Measurements from ENCODE around the gene RTN4RL1. TPM values are rescaled to one million over a fixed set of nuclear protein-coding genes. Genes with fewer than 3 reads are reported as not detected.

The RTN4RL1 gene
- total RNA-seq, 1 experiment from 2014 or later: 0.22 TPM

- Histone ChIP-seq H2AK5ac (ENCODE audit: insufficient read length, low read length) (no peak overlapping the region), H3K56ac (ENCODE audit: insufficient read length, low read depth, low read length) (no peak overlapping the region), H3K79me2 (ENCODE audit: insufficient read depth, low read length) (no peaks in the 10 kb centered on the region), H3K14ac (ENCODE audit: insufficient read depth, low read length) (peak overlapping the region; percentile 57; the same call in 1 of the 2 replicates), H3K23me2 (ENCODE audit: insufficient read length, low read depth, low read length, poor library complexity, severe bottlenecking) (no peaks in the 10 kb centered on the region), H3K4ac (ENCODE audit: low read depth, low read length) (no peak overlapping the region), H3K79me1 (ENCODE audit: insufficient read depth, low read depth, low read length, poor library complexity, severe bottlenecking) (no peaks in the 10 kb centered on the region), H3K9ac (ENCODE audit: extremely low read depth, insufficient read length, low read length) (no peak overlapping the region), H4K20me1 (ENCODE audit: control insufficient read depth, insufficient read depth, insufficient read length) (no peaks in the 10 kb centered on the region), H3K27ac (ENCODE audit: insufficient read length, low read depth, low read length) (no peak overlapping the region), H2AFZ (ENCODE audit: low read length) (no peak overlapping the region), H3T11ph (ENCODE audit: low read length) (no peak overlapping the region), H4K91ac (ENCODE audit: insufficient read length, low read depth, low read length) (no peak overlapping the region), H3K9me3 (ENCODE audit: control insufficient read depth, low read depth, low read length) (no peaks in the 10 kb centered on the region), H2BK20ac (ENCODE audit: low read depth, low read length, poor library complexity, severe bottlenecking) (no peak overlapping the region), H2BK5ac (ENCODE audit: insufficient read length, low read length) (no peak overlapping the region), H4K5ac (ENCODE audit: insufficient read length, low read depth, low read length) (no peak overlapping the region), H3K18ac (ENCODE audit: insufficient read length, low read depth, low read length) (no peak overlapping the region), H3K23ac (ENCODE audit: insufficient read length, low read depth, low read length) (no peak overlapping the region), H3K27me3 (ENCODE audit: insufficient read depth, low read length) (no peaks in the 10 kb centered on the region), H3K4me2 (ENCODE audit: insufficient read depth, insufficient read length, low read length) (no peak overlapping the region), H2BK12ac (ENCODE audit: insufficient read length, low read depth, low read length) (no peak overlapping the region), H2BK120ac (ENCODE audit: low read depth, low read length, poor library complexity, severe bottlenecking) (no peak overlapping the region), H3K4me1 (ENCODE audit: insufficient read depth, low read length) (no peaks in the 10 kb centered on the region), H2BK15ac (ENCODE audit: low read depth, low read length) (no peak overlapping the region), H4K8ac (replicated peaks; ENCODE audit: insufficient read length, low read depth, low read length) (no peak overlapping the region)
- H3K4me1 Mint-ChIP-seq: peaks cover 5 to 15% of the 10 kb centered on the region in 2 experiments; a peak in 3 of 4 replicates
- H3K27me3 Mint-ChIP-seq (ENCODE audit: low read depth): peaks cover 39% of the 10 kb centered on the region
- H3K27ac Mint-ChIP-seq: no peak overlapping the region
- H3K4me3 Mint-ChIP-seq: no peak overlapping the region
- DNase-seq: no peak
- H3K36me3 Mint-ChIP-seq (ENCODE audit: insufficient read depth in 1 of 3, low read depth in 3 of 3): no peaks in the 10 kb centered on the region
- no peaks in the 10 kb centered on the region; a peak in 2 of 5 replicates for H3K9me3 Mint-ChIP-seq
- TF ChIP-seq CTCF (conservative IDR thresholded peaks at IDR 0.05): no peak
- no CpG with 5 or more reads among the region's 22 CpGs for WGBS (ENCODE audit: extremely low coverage, insufficient read length, low lambda C conversion rate)
Measured at GRCh38 chr17:1947229-1947742, 77.8 kb downstream of the RTN4RL1 start.

Data from H9 (cell line).